B cell (primary cell): Measurements from ENCODE around the gene EPHB1. TPM values are rescaled to one million over a fixed set of nuclear protein-coding genes. Genes with fewer than 3 reads are reported as not detected.

Experiments
- ATAC-seq: fragments of 200-7000 bp; cut with Tn5 transposase; one replicate; pipeline ENCODE4 v1.10.0; 2021; ENCODE audit warnings: low read depth, mild to moderate bottlenecking, moderate number of reproducible peaks, moderate library complexity
- CTCF ChIA-PET: fragments of 350-600 bp; sonication (Branson Sonifier 250); formaldehyde crosslinking; loops from one replicate; lab custom pipeline; 2021; ENCODE audit warnings: antibody characterized with exemption, inconsistent platforms; lab: Charles Lee
- POLR2A ChIA-PET: fragments of 350-600 bp; sonication (Branson Sonifier 250); formaldehyde crosslinking; loops from one replicate; lab custom pipeline; 2021; ENCODE audit warnings: antibody characterized with exemption; lab: Charles Lee
- DNase-seq: peaks from one replicate; pipeline ENCODE4 v3.0.0; 2013
- H2AFZ ChIP-seq: 2 replicates; pipeline ENCODE4 v1.6.1; 2012; ENCODE audit warnings: mild to moderate bottlenecking, low read depth, low read length; ENCODE audit not compliant: insufficient read depth, poor library complexity, severe bottlenecking
- H3K27ac ChIP-seq, 2 donors: 1 replicate in 1 of 2; 2 replicates in 1 of 2; pipeline ENCODE4 v1.5.1; 2012 to 2013; ENCODE audit warnings: low read length in 2 of 2, mild to moderate bottlenecking in 2 of 2, moderate library complexity in 1 of 2
- H3K27me3 ChIP-seq, 4 experiments: fragments of 200-600 bp in 1 of 4; sonication (generic) in 1 of 4; replicated peaks in 1 of 4; 1 replicate in 2 of 4; 2 replicates in 2 of 4; pipeline versions ENCODE4 v1.6.1 to v1.7.0; 2013 to 2016; ENCODE audit warnings: low read length in 3 of 4, mild to moderate bottlenecking in 2 of 4, mixed read lengths in 1 of 4, moderate library complexity in 1 of 4; ENCODE audit not compliant: insufficient read depth in 4 of 4, control insufficient read depth in 3 of 4; ENCODE audit errors: control extremely low read depth in 1 of 4
- H3K36me3 ChIP-seq, 2 experiments: replicated peaks in 1 of 2; 1 replicate in 1 of 2; 2 replicates in 1 of 2; pipeline versions ENCODE4 v1.6.1 to v1.7.1; 2013; ENCODE audit warnings: low read length in 1 of 2; ENCODE audit not compliant: insufficient read depth in 2 of 2, control insufficient read depth in 1 of 2; ENCODE audit errors: control extremely low read depth in 1 of 2, extremely low read depth in 1 of 2
- H3K4me1 ChIP-seq, 2 donors: fragments of 200-600 bp in 1 of 2; sonication (generic) in 1 of 2; 1 replicate in 1 of 2; 2 replicates in 1 of 2; pipeline versions ENCODE4 v1.5.1 to v1.6.1; 2013 to 2017; ENCODE audit warnings: low read length in 2 of 2; ENCODE audit not compliant: control insufficient read depth in 2 of 2, insufficient read depth in 2 of 2
- H3K4me2 ChIP-seq: replicated peaks from 2 replicates; pipeline ENCODE3; 2012; ENCODE audit warnings: mild to moderate bottlenecking, low read depth, low read length; ENCODE audit not compliant: poor library complexity, severe bottlenecking
- H3K4me3 ChIP-seq, 5 experiments: fragments of 200-600 bp in 1 of 5; sonication (generic) in 1 of 5; 1 replicate in 3 of 5; 2 replicates in 2 of 5; pipeline versions ENCODE4 v1.5.1 to v1.7.0; 2011 to 2016; ENCODE audit warnings: low read length in 4 of 5, mild to moderate bottlenecking in 4 of 5, low read depth in 2 of 5, control low read depth in 1 of 5, moderate library complexity in 1 of 5; ENCODE audit not compliant: insufficient read depth in 1 of 5; ENCODE audit errors: control extremely low read depth in 1 of 5, extremely low read depth in 1 of 5
- H3K79me2 ChIP-seq: fragments of 200-600 bp; sonication (generic); one replicate; pipeline ENCODE4 v1.6.0; 2016; ENCODE audit warnings: low read length; ENCODE audit not compliant: control insufficient read depth, insufficient read depth
- H3K9ac ChIP-seq: fragments of 200-600 bp; sonication (generic); 2 replicates; pipeline ENCODE4 v1.6.1; 2017; ENCODE audit warnings: mild to moderate bottlenecking, low read length, moderate library complexity
- H3K9me3 ChIP-seq, 3 donors: one replicate each; pipeline versions ENCODE4 v1.6.1 to v1.7.1; 2013; ENCODE audit warnings: low read length in 2 of 3; ENCODE audit not compliant: control insufficient read depth in 2 of 3, insufficient read depth in 1 of 3; ENCODE audit errors: control extremely low read depth in 1 of 3
- H4K20me1 ChIP-seq: 2 replicates; pipeline ENCODE4 v1.6.0; 2012; ENCODE audit warnings: mild to moderate bottlenecking, low read length; ENCODE audit not compliant: insufficient read depth, control insufficient read depth, poor library complexity, severe bottlenecking
- H3K27ac Mint-ChIP-seq: one replicate; pipeline ENCODE4 v1.8.0; 2021; ENCODE audit warnings: mixed read lengths
- H3K27me3 Mint-ChIP-seq: one replicate; pipeline ENCODE4 v1.8.0; 2021; ENCODE audit warnings: mixed read lengths
- H3K4me1 Mint-ChIP-seq: one replicate; pipeline ENCODE4 v1.8.0; 2021; ENCODE audit warnings: mixed read lengths
- H3K4me3 Mint-ChIP-seq: one replicate; pipeline ENCODE4 v1.8.0; 2021; ENCODE audit warnings: mixed read lengths
- H3K9me3 Mint-ChIP-seq: one replicate; pipeline ENCODE4 v1.8.0; 2022; ENCODE audit warnings: mixed read lengths; ENCODE audit not compliant: insufficient read depth
- CTCF ChIP-seq: fragments of 200-600 bp; IDR thresholded peaks from one replicate; pipeline ENCODE4 v1.8.0; 2022; ENCODE audit warnings: antibody characterized with exemption, mild to moderate bottlenecking
- EZH2 ChIP-seq: IDR thresholded peaks from 2 replicates; pipeline ENCODE4 v1.6.1; 2012; ENCODE audit warnings: borderline replicate concordance, low read depth, mild to moderate bottlenecking, moderate library complexity, low read length; ENCODE audit not compliant: insufficient read depth, poor library complexity, severe bottlenecking
- WGBS: methylation state at CpG from one replicate; pipeline ENCODE4 v1.1.5; 2013; ENCODE audit warnings: missing lambda C conversion rate; ENCODE audit not compliant: insufficient coverage; 5-methylcytosine and 5-hydroxymethylcytosine counted together
- intact Hi-C: fragments of 100-400 bp; cut with micrococcal nuclease; formaldehyde crosslinking; loops from one replicate; pipeline ENCODE4 v1.10.0; 2022
- polyA plus RNA-seq: library from polyadenylated mRNA; depleted of rRNA; stranded (reverse); fragments of >200 nt; gene quantifications from 2 replicates; pipeline ENCODE4 v1.2.3, GENCODE V29; 2012
- total RNA-seq, 2 donors: library from RNA; stranded (reverse); fragments of 120-200 nt in 1 of 2; gene quantifications; 1 replicate in 1 of 2; 2 replicates in 1 of 2; pipeline versions ENCODE4 v1.2.3 to v1.2.4, GENCODE V29; 2013 to 2022

The EPHB1 gene
- total and polyA plus RNA-seq, 2 donors (not counting 1 experiment from before 2014, with no cell fraction given): 0.01 TPM; not detected in 1

DNA sequence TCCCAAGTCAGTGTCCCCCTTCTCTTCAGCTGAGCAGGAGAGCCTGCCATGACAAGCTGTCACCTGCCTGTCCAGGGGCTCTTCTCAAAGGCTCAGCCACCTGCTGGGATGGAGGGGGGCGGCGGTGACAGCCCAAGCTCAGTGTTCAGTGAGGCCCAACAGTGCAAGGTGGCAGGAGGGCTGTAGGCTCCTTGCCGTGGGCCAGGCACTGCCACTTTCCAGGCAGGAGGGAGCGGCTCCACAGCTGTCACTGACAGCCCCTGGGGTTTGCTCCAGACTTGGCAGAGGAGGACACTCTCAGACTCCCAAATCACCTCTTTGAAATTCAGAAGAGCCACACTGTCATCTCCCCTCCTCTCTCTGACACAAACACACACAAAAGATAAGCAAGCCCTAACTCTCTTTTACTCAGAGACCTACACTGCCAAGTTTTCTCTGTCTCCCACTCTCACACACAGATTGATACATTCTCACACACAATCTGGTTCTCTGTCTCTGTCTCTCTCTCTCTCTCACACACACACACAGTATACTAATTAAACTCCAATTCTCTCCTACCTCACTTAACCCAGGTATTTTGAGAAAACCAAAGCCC, 443.3 kb downstream of the EPHB1 start:
- H3K4me3 Mint-ChIP-seq: no peak overlapping the region
- Histone ChIP-seq H3K4me3 (no peak overlapping the region), H3K27ac (no peak overlapping the region), H3K9me3 (peaks cover 0 to 4% (median 0%) of the 10 kb centered on the region in 3 donors), H3K79me2 (no peaks in the 10 kb centered on the region), H3K4me1 (no peaks in the 10 kb centered on the region), H3K36me3 (no peaks in the 10 kb centered on the region), H3K9ac (no peak overlapping the region), H3K4me2 (no peak overlapping the region), H3K27me3 (no peaks in the 10 kb centered on the region), H4K20me1 (no peaks in the 10 kb centered on the region), H2AFZ (no peak overlapping the region)
- DNase-seq: no peak
- ChIA-PET POLR2A (no interaction called here), CTCF (no interaction called here)
- TF ChIP-seq EZH2 (no peak), CTCF (no peak)
- no peaks in the 10 kb centered on the region for H3K4me1 Mint-ChIP-seq
- no peak for ATAC-seq
- intact Hi-C loops: no loop called here
- WGBS: 89% methylated on average over 4 of the region's 4 CpGs
- no peaks in the 10 kb centered on the region for H3K27me3 Mint-ChIP-seq
- peaks cover 6% of the 10 kb centered on the region for H3K9me3 Mint-ChIP-seq
- H3K27ac Mint-ChIP-seq: no peak overlapping the region

DNA sequence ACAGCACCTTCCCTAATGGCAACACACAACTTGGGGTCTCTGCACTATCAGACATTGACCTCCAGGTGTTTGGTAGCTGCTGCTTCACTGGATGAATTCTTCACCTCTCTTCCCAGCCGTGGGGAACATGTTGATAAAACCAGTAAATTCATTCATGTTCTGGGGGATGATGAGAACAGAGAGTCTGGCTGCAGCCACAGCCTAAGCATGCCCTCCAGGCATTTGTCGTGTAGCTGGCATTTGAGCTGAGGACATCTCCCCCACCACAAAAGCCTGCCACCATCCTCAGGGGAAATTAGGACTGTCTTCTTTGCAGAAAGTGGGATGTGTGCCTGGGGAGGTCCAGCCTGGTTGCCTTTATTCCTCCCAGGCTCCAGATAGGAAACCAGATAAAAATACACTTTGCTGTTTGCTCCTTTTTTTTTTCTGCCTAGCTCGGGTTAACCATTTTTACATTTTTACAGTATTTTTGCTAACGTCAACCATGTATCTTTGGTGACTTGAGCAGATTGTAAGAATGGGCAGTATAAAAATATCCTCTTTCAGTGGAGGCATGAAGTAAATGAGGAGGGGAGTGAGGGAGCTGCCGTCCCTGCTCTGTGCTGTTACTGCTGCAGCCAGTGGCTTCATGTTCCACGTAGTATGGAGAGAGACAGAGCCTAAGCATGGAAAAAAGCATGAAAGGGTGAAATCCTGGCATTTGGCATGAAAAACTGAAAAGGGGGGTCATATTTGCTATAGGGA, 444.0 kb downstream of the EPHB1 start:
- H3K36me3 ChIP-seq: no peaks in the 10 kb centered on the region
- no peak overlapping the region for H3K4me3 Mint-ChIP-seq
- DNase-seq (no peak), ATAC-seq (no peak)
- H3K9me3 ChIP-seq: no peaks in the 10 kb centered on the region
- peaks cover 5% of the 10 kb centered on the region for H3K9me3 Mint-ChIP-seq
- no peaks in the 10 kb centered on the region for H4K20me1 ChIP-seq
- H3K4me2 ChIP-seq: no peak overlapping the region
- H3K27ac Mint-ChIP-seq: no peak overlapping the region
- intact Hi-C loops: no loop called here
- H2AFZ ChIP-seq: no peak overlapping the region
- no peak overlapping the region for H3K27ac ChIP-seq
- H3K27me3 Mint-ChIP-seq: no peaks in the 10 kb centered on the region
- no peak overlapping the region for H3K9ac ChIP-seq
- WGBS: 63% methylated on average over 3 of the region's 6 CpGs
- no peak overlapping the region for H3K4me3 ChIP-seq
- no peaks in the 10 kb centered on the region for H3K79me2 ChIP-seq
- H3K4me1 Mint-ChIP-seq: no peaks in the 10 kb centered on the region
- no peaks in the 10 kb centered on the region for H3K4me1 ChIP-seq
- POLR2A ChIA-PET: no interaction called here
- TF ChIP-seq CTCF (no peak), EZH2 (no peak)
- no peaks in the 10 kb centered on the region for H3K27me3 ChIP-seq
- CTCF ChIA-PET: no interaction called here
